ENCODE measurements around the gene NR5A1.

- no peak for TF ChIP-seq CTCF (IDR thresholded peaks at IDR 0.05)
- no peak for TF ChIP-seq POLR2A (IDR thresholded peaks at IDR 0.05)
- TF ChIP-seq POLR2AphosphoS5 (IDR thresholded peaks at IDR 0.05; ENCODE audit: insufficient read depth in 1 of 2, low read depth in 1 of 2), result no peak
Observed at GRCh38 chr9:124486778-124487259, 20.4 kb downstream of the NR5A1 start.

Measured in vagina (tissue), 2 donors.